Right hindlimb (tissue), 1 donor: ENCODE measurements around the gene USH2A.

Experiments
- DNase-seq: peaks from one replicate; pipeline ENCODE4 v3.0.0-alpha.2; 2018

The USH2A gene

DNA sequence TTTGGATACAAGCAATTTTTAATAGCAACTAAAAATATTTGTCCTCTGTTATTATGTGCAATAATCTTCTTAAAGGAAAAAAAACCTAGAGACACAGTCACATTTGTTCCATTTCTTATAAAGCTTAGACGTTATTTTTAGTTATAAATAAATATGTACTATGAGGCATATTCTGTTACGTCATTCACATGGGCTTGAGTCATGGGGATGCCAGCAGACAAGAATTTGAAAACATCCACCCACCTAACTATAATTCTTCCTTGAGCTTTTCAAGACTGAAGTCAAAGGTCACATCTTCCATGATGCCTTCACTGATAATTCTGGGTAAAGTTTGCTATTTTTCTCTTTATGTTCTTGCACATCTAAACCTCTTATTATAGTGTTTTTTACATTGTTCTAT is 587.3 kb downstream of the USH2A start:
- no peak for DNase-seq

DNA sequence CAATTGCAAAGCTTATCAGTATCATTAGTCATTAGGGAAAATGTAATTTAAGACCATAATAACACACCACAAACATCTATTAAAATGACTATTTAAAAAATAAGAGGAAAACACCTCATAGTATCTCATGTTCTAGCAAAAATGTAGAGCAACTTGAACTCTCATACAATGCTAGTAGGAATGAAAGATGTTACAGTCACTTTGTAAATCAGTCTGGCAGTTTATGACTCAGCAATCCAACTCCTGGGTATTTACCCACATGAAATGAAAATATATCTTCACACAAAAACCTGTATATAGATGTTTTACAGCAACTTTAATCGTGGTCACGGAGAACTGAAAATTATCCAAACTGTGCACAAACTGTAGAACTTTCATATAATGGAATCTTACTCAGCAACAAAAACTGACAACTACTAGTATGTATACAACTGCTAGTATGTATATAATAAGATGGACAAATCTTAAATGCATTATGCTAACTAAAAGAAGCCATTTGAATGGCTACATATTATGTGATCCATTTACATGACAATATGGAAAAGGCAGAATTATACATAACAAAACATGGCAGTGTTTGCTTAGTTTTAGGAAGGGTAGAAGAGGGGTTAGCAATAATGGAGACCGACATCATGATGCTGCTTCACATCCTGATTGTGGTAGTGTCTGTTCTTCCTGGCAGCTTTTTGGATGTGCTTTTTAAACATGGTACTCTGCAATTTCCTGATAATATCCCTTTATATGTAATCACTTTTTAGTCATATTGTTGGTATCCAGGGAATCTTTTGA is 589.1 kb downstream of the USH2A start:
- no peak for DNase-seq

DNA sequence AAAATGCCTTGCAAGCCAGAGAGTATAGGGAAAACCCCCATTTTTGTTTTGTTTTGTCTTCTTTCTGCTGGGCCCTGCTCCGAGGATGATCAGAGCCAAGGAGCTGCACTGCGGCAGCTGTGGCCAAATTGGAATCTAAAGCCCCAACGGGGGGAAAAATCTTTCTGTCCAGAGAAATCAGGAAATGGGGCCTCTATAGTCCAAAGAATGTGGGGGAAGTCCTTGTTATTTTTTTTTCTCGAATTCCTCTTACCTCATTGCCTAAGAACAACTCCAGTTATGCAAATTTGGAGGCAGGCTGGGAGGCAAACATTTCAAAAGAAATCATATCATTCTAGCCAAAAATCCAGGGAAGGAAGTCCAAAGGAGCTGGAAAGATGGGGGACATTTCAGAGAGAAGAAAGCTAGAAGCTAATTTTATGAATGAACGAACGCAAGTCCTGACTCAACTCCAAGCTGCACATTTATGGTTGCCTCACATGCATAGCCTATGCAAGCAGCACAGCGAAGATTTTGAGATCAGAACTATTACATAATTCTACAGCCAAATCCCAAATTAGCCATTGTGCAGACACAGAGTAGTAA is 592.9 kb downstream of the USH2A start:
- peak; percentile 64 for DNase-seq

DNA sequence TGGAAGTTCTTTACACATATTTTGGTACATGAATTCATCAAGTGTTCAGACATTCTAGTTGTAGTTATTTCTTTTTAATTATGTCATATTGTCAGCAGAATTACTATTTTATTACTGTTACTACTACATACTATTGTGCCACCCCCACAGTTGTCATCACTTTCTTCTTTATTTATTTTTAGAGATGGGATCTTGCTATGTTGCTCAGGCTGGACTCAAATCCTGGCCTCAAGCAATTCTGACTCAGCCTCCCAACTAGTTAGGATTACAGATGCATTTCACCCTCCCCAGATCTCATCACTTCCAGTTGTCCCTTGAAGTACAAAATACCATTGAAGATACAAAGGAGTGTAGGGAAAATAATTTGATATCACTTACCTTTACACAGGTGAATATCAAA is 598.2 kb downstream of the USH2A start:
- DNase-seq: no peak

DNA sequence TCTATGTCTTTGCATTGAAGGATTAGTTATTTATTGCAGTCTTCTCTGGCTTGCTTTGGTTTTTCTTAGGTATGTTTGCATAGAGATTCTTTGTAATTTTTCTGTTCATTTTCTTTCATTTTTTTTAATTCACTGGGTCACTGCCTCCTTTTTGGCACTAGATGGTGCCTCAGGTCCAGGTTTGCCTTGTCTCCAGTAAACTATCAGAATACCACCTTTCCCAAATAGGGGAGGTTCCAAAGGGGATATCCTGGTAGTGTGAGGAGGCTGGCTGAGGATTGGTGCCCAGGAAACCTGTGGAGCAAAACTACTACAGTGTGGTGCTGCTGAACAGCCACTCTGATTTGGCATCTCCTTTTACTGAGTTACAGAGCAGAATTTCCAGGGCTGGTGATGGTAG is 599.0 kb downstream of the USH2A start:
- no peak for DNase-seq

DNA sequence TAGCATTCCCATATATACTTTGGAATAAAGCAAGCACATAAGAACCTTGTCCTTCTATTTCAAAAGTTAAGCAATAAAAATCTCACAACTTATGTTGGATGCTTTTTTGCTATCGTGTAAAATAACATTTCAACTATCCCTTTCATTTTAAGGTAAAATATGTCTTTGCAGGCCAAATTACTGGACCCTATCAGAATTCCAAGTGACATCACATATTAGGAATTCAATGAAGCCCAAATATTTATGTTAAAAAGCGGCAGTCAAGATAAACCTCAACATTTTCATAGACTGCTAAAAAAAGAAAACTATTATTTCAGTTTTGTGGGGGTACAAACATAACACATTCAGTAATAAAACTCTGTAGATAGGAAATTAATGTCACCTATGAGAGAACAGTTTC is 604.1 kb downstream of the USH2A start:
- no peak for DNase-seq

DNA sequence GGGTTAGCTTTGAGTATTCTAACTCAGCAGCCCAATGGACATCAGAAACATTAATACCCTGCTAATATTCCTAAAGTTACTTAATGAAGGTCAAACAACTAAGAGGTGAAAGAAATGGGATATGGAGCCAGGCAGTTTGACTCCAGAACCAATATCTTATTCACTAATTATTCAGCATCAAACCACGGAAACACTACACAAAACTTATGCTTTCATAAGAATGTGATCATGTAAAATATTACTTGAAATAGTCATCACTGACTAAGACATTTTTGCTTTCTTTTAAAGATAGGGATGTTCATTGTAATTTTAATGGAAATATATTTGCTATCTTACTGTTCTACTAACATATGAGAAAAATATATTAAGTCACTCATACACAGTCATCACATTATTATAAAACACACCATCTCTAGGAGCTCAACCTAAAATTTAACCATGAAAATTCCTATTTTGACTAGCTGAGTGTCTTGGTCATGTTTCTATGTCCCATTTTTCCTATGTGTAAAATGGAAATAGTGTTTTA is 615.3 kb downstream of the USH2A start:
- DNase-seq: no peak

DNA sequence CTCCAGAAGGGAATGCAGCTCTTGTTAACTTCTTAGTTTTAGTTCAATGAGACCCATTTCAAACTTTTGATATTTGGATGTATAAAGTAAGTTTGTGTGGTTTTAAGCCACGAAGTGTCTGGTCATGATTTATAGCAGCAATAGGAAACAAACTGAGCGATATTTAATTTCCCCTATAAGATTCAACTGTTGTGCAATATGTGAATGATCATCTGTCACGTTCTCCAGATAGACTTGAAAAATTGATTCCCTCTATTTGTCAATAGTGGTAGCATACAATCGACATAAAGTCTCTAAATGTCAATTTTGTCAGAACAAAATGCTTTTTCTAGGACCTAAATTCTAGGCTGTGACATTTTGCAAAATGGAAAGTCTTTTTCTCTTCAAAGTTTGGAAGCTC is 616.0 kb downstream of the USH2A start:
- DNase-seq: no peak

DNA sequence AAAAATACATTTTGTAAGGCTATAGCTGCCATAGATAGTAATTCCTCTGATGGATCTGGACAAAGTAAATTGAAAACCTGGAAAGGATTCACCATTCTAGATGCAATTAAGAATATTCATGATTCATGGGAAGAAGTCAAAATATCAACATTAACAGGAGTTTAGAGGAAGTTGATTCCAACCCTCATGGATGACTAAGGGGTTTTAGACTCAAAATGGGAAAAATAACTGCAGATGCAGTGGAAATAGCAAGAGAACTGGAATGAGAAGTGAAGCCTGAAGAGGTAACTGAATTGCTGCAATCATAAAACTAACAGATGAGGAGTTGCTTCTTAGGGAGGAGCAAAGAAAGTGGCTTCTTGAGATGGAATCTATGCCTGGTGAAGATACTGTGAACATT is 625.4 kb downstream of the USH2A start:
- DNase-seq: no peak

DNA sequence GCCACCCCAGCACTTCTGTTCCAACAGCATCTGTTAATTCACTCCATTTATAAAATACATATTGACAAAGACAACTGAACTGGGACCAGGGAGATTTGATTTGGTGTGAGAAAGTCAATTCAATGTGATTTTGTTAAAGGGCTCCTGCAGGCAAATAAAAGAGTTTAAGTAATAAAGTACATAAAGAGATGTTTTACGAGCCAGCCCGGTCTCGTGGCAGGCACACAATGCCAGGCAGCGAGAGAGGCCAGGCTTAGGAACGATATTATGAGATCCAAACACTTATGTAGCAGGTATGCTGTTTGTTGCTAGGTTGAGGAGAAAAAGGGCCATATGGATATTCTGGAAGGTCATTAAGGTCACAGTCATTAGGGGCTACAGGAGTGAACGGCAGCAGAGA is 629.1 kb downstream of the USH2A start:
- no peak for DNase-seq

DNA sequence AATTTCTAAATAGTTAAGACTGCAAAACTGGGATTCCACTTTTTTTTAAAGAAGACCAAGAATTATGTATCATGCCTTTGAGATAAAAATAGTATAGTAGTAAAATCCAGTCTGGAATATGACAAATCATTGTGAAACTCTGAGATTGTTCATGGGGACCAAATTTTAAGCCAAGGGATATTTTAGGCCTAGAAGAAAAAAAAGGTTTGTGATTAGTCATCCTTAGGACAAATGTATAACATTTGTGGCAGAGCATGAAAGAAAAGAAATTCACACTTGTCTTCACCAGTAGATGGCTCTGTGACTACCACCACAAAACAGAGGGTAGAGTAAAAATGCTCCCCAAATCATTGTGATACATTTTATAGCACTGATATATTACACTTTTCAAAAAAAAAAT is 630.1 kb downstream of the USH2A start:
- DNase-seq: no peak

DNA sequence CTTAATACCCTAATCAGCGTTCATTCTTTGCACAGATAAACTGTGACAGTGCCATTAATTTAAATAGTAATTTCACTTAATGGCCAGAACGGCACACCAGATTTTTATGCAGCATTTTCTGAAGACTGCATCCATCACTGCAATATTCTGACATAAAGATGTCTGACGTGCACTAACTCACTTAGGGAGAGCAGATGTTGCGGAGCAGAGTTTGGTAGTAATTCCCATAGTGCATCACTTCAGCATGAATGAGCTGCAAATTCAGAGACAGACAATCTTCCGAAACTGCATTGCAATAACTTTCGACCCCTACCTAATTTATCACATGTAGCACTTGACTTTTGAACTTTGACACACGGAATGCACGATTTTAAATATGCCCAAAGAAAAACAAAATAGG is 630.8 kb downstream of the USH2A start:
- DNase-seq: no peak

DNA sequence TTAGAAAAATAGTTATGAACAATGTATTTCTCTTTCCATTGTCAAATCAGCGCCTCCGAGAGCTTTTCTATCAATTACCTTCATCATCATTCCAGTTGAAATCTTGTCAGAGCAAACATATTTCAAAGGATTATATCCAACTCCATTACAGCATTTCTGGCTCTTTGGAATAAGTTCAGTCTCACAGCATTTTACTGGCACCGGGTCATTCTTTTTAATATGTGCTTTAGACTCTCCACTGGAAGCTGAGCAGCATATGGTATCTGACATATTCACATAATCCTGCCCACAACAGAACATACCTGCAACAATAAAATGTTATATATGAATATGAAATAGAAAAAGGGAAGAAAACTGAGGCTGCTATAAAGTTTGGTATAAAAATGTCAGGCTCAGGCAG is 633.3 kb downstream of the USH2A start:
- DNase-seq: no peak

DNA sequence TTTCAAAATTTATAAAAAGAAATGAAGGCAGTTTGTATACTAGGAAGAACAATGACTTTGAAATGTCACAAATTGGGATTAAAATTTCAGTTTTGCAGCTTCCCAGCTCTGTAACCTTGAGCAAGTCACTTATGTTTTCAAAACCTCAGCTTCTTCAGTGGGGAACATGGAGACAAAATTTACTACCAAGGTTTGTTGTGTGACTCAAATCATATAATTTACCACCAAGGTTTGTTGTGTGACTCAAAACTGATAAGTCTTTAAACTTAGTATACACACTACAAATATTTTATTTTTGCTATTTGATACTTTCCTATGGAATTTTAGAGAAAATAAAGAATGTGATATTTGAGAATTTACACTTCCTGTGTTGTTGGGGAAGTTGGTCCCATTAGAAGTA is 636.3 kb downstream of the USH2A start:
- DNase-seq: no peak

DNA sequence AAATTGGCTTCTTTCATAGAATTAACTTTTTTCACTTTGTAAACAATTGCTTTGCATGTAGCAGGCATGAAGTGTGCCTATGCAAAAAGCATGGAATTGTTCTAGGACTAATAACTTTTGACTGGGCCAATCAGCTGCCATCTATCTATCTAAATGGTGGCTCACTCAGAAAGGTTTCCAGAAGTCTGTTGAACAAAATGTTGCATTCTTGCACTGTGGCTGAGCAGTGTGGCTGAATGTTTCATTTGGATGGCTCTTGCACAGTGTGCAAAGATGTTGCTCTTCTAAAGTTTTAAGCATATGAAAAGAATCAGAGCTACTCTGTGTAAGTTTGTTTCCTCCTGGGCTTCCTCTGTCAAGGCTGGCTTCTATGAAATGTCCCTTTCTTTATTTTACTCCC is 642.6 kb downstream of the USH2A start:
- DNase-seq: no peak

DNA sequence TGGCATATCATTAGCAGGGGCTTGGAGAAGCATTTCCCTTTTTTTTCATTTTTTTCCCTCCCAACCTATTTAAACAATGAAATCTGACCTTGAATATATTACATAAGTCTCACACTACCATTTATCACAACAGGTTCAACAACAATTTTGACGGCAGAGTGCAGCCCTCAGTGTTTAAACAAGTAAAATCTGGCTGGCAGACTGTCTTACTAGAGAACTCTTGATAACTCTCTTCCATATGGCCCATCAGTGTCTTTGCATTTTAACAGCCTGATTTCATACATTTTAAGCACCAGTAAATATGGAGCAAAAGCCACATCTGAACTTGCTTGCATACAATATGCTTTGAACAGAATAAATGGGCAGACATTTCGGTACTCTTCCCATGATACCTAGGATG is 643.1 kb downstream of the USH2A start:
- DNase-seq: no peak

DNA sequence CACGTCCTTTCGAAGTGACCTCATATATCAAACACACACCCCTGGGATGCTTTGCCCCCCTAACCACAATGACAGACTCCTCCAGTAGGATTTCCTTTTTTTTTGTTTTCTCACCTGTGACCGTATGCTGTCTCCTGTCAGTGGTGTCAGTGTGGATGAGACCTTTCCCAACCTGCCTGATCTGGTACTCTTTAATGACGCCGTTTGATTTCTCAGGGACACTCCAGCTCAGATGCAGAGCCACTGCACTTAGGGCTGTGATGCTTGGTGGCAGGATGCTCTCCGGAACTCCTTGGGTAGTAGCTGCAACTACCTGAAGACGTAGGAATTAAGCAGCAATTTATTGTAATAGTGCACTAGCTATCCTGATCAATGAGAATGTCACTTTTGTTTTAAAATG is 643.5 kb downstream of the USH2A start:
- DNase-seq: no peak

DNA sequence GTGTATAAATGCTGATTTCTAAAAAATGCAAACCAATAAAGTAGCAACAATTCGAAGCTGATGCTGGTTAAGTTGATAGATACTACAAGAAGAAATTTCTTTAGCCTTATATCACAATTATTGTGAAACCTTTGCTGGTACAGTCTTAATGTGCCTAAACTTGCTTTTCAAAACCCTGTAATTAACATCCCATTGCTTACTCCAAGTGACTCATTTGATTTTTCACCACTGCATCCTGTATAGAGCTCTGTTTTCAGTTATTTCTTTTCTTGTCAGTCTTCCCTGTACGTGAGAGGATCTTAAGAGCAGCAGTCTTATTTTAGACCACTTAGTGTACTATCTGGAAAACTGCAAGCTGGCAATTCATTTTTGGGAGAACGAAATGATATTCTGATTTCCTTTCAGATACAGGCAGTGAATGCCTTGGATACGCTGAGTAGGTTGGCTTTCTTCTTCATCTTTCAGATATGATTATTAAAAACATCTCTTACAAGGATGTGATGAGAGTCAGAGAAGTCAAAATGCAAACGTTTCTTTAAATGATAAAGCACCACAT is 645.8 kb downstream of the USH2A start:
- DNase-seq: no peak

DNA sequence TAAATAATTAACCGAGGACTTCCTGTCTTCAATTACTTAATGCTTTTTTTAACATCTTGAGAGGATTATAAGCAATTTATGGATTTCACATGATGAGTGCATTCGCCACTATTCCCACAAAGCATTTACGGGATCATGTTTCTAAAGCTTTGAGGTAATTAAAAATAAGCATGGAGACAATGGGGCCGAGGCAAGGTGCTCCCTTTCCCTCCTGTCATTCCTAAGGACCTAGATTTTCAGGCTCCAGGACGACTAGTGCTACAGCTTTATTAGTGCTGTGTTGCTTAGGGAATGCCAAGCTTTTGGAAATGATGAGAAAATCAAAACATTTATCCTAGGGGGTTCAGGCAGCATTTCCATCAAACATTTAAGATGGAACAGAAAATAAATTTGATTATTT is 646.9 kb downstream of the USH2A start:
- DNase-seq: no peak

DNA sequence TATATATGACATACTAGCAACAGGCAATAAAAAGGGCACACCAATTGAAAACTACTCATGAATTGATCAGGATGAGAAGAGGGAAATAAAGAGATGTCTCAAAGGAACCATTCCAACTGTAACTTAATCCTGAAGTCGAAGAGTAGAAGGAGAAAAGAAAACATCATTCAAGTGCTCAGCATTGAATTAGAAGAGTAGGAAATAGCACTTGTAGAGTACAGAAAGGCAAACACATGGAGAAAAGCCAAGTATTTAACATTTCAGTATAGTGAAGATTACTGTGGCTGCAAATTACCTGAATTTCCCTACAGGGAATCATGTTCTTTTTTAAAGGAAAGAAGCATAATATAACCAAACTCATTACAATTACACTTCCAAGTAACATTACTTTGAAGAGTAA is 651.1 kb downstream of the USH2A start:
- DNase-seq: no peak

DNA sequence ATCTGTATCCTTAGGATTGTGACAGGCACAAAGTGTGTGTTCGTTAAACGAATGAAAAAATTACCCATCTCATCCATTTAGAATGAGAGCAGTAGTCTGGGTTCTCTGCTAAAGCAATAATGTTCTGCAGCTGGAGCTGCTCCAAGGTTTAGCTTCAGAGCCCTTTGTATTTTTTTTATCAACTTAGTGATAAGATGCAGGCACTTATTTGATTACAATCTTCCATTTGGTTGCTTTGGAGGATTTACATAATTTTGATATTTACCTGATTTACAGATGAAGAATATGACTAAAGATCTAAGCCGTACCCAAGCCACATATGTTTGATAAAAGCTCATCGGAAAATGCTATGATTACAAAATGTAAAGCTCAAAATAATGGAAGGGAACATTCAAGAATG is 654.9 kb downstream of the USH2A start:
- DNase-seq: no peak

DNA sequence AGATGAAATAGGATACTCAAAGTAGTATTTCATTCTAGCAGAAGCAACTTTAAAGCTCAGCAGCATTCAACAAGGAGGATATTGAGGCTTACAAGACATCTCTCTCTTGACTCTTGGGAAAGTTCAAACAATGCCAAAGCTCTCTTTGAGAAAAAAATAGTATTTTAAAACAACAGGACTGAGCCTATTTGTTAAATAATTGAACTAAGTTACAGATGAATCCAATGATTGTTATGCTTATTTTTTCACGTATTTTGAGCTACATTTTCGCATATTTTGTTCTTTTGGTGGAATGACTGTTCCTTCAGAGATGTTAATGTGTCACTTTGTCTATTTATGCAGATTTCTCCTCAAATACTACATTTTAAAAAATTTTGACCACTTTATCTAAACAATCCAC is 655.5 kb downstream of the USH2A start:
- DNase-seq: no peak

DNA sequence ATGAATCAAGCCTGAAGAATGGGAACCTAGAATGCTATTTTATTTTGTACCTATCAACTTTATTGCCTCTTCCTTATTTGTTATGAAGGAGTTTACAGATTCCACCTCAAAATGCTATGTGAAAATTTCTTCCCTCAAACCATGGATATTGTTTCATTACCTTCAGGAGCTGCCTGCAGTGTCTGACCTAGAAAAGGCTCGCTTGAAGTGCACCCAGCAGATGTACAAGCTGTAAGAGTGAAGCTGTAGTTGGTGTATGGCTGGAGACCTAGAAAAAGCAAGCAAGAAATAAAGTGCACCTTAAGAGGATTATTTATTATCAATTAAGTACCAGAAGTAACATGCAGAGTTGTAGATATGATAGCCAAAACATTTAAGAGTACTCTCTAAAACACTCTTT is 656.7 kb downstream of the USH2A start:
- no peak for DNase-seq

DNA sequence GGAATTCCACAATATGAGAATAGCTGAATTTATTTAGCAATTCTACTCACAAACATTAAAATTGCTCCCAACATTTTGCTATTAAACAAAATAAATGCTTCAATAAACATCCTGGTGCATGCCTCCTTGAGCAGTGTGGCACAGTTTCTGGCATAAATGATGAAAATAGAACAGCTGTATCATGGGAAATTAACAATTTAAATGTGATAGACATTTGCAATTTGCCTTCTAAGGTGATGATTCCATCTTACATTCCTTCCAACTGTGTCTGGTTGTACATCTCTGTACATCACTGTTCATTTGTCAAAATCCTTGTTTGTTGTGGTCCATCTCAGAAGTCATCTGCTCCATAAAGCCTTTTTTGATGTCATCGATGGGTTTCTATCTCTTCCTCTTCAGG is 657.4 kb downstream of the USH2A start:
- no peak for DNase-seq

DNA sequence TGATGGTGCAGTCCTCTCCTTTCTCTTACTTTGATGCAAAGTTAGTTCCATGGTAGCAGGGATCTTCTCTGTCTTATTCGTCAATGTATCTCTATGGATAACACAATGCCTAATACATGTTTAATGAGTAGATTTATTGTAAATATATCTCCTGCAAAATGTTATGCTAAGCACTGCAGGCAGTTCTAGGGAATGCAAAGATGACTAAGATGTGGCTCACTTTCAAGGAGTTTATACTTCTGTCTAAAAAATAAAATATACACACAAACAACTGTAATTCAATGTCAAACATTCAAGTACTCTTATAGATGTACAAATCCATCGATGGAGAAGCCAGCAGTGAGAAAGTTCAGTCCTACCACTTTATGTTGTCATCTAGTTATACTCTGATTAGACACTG is 661.8 kb downstream of the USH2A start:
- no peak for DNase-seq
